HK-2 (cell line): ENCODE data around the gene GPR62.

Experiments
- DNase-seq: peaks from one replicate; pipeline ENCODE4 v3.0.0-alpha.2; 2018; ENCODE audit not compliant: unreplicated experiment

GPR62 gene

DNA sequence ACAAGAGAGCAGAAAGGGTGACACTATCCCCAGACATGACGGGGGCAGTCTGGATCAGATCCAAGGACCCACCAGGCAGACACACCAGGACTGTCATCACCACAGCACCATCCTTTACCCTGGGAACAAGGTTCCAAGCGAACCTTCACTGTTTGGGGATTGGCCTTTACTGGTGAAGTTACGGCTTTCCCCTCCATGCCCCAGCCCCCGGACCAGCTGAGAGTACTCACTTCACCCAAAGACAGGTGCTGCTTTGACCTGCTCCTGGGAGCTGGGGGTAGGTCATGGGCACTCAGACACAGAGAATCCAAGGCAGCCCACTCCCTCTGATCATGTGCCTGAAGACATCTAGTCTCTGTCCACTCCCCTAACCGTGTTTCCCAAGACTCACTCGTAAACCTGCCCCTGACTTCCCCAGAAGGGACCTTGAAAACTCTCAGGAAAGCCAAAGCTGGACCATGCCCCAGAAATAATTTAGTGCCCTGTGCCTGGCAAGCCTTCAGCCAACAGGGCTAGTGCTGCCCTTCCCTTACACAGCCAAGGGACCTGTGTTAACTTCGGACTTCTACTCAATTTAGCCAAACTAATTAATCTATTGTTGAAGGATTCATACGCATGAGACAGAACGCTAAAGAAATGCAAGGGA is 16.3 kb upstream of the GPR62 start:
- DNase-seq, result no peak

DNA sequence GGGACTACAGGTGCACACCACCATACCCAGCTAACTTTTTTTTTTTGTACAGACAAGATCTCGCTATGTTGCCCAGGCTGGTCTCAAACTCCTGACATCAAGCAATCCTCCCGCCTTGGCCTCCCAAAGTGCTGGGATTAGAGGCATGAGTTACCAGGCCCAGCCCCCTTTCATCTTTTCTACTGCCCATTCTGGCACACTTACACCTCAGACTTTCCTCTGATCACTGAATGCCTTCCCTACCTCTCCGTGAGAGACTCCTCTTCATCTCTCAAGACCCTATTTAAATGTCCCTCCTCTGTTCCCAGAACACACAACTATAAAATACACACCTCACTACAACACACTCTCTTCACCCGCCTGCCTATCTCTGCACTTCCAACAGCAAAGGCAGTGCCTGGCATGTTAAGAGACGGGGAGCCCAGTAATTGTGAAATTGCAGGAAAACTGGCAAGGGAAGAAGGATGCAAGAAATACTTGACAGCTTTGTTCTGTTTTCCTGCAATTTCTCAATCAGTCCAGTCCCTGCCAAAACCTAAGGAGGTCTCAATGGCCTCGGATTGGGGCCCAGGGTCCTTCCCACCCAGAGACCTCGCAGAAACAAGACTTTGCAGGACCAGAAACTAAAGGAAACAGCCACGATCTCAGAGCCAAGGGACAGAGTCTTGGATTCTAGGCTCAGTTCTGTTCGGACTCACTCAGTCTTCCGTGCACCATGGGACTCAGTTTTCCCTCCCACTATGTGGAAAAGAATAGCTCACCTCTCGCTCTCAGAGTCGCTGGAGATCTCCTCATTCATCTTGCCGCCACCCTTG is 14.3 kb upstream of the GPR62 start:
- no peak for DNase-seq

DNA sequence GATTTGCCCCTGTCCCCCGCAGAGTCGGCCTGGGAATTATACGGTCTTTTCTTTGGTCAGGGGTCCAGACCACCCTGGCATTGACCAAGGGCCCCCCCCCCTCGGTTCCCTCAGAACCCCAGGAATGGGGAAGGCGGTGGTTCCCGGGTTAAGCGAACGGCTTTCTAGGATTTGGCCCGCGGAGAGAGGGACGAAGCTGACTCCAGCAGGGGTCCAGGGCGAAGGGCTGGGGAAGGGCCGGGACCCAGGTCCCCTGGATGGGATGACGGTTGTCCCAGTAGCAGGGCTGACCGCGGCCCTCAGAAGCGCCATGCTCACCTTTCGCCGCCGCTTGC is 13.8 kb upstream of the GPR62 start:
- no peak for DNase-seq

DNA sequence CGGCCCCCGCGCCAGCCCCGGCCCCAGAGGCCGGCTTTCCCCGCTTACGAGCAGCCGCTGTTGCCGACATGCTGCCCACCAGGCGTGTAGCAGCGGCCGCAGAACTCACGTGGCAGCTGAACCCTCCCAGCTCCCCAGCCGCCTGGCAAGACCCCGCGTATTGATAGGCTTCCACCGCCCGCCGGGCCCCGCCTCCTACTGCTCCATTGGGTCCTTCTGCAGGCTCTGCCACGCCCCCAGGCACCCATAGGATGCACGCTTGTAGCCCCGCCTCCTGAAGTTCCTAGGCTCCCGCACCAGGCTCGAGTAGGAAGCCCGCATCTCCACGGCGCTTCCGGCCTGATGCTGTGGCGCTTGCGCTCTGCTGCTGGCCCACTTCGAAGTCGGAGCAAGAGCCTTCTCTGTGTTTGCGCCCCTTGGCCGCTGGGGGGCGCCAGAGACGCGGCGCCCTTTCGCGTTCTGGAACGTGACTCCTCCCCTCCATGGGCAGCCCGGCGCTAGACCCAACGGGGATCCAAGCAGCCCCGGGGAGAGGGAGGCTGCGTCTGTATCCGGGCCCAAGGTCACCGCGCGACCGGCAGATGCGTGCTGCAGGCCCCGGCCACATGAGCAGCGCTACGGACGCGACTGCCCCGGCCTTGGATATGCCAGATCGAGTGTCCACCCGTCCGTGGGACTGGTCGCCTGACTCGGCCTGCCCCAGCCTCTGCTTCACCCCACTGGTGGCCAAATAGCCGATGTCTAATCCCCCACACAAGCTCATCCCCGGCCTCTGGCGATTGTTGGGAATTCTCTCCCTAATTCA is 13.2 kb upstream of the GPR62 start, which contains the start of the genes PARP3 and RRP9:
Gene PARP3, plus strand, starts transcription at position 566 of the 805 bp plus-strand sequence. CDS start 993 bp downstream, outside the sequence.
Gene RRP9, minus strand, starts transcription at position 107 of the 805 bp plus-strand sequence. Its CDS starts 37 bp downstream, at position 70.
- DNase-seq, result peak; percentile 97

DNA sequence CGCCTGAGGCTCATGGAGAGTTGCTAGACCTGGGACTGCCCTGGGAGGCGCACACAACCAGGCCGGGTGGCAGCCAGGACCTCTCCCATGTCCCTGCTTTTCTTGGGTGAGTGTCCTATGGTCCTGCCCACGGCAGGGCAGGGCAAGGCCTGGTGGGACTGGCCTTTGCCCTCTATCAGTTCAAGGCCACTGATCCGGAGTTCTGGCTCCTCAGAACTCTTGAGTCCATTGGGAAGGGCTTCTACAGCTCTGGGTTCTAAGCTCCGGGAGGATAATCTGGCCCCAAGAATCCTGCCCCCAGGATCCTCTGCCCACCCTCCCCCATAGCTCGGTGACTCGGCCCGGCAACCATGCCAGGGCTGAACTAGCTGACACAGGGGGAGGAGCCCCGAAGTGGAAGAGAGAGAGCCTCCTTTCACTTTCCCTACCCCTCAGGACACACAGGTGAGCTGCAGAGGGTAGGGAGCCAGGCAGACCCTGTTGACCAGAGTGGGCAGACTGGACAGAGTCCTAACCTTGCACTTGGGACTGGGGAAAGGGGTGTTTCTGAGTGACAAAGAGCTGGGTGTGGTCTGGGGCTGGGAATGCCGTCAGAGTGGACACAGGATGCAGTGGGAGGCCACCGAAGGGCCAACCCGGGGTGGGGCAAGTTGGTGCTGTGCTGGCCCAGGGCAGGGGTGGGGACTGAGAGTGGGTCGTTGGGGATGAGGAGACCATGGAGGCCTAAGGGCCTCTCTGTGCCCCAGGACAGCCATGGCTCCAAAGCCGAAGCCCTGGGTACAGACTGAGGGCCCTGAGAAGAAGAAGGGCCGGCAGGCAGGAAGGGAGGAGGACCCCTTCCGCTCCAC is 12.4 kb upstream of the GPR62 start:
- DNase-seq, result peak; percentile 70

DNA sequence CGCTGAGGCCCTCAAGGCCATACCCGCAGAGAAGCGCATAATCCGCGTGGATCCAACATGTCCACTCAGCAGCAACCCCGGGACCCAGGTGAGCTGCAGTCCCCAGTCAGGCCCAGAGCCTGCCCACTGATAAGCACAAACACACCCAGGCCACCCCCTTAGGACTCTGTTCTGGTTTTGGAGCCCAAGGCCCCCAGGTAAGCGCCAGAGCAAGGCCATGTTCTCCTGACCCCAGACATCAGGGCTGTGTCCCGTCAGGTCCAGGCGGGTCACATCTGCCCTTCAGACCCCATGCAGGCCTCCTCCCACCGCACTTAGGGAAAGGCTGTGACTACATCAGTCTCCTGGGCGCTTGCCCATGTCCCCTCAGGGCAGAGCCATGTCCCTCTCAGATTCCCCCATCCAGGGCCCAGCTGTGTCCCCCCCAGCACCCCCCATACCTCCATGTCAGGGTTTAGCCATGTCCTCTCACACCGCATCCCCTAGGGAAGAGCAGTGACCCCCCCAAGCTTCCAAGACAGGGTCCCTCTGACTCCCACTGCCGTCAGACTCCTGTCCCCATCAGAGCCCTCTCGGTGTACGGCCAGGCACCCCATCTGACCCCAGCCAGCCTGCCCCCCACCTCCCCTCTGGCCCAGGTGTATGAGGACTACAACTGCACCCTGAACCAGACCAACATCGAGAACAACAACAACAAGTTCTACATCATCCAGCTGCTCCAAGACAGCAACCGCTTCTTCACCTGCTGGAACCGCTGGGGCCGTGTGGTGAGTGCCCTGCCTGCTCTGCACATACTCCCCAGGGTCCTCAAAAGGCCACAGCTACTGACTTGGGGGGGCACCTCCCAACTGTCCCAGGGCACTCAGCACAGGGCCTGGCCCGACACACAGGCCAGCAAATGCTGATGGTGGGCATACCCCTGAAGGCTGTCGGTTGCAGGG is 11.5 kb upstream of the GPR62 start:
- DNase-seq, result no peak

DNA sequence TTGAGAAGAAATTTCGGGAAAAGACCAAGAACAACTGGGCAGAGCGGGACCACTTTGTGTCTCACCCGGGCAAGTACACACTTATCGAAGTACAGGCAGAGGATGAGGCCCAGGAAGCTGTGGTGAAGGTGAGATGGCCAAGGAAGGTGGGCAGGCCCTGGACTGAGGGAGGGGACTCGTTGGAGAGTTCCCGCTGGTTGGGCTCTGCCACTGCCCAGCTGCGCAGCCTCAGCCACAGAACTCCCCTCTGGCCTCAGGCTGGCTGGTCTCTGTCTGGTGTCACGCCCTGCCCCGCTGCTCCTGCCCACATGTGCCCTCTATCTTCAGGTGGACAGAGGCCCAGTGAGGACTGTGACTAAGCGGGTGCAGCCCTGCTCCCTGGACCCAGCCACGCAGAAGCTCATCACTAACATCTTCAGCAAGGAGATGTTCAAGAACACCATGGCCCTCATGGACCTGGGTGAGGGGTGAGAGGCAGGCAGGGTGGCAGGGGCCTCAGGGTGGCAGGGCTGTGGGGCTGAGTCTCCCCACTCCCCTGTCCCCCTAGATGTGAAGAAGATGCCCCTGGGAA is 10.6 kb upstream of the GPR62 start:
- DNase-seq, result no peak

DNA sequence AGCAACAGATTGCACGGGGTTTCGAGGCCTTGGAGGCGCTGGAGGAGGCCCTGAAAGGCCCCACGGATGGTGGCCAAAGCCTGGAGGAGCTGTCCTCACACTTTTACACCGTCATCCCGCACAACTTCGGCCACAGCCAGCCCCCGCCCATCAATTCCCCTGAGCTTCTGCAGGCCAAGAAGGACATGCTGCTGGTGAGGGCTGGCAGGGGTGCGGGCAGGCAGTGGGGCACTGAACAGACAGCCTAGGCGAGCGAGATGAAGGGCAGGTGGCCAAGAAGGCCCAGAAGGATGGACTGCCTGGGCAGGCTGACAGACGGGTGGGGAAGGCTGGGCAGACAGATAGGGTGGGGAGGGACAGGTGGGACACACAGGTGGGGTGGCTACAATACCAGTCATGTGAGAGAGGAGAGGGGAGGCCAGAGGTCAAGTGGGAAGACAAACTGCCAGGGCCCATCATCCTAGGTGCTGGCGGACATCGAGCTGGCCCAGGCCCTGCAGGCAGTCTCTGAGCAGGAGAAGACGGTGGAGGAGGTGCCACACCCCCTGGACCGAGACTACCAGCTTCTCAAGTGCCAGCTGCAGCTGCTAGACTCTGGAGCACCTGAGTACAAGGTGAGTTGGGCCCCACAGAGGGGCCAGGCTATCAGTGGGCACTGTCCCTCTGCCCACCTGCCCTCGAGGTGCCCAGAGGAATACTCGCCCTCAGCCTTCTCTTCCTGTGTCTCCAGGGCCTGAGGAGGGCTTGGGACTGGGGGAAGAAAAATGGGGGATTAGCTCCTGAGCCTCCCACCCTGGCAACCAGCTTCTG is 9.9 kb upstream of the GPR62 start:
- DNase-seq, result no peak

DNA sequence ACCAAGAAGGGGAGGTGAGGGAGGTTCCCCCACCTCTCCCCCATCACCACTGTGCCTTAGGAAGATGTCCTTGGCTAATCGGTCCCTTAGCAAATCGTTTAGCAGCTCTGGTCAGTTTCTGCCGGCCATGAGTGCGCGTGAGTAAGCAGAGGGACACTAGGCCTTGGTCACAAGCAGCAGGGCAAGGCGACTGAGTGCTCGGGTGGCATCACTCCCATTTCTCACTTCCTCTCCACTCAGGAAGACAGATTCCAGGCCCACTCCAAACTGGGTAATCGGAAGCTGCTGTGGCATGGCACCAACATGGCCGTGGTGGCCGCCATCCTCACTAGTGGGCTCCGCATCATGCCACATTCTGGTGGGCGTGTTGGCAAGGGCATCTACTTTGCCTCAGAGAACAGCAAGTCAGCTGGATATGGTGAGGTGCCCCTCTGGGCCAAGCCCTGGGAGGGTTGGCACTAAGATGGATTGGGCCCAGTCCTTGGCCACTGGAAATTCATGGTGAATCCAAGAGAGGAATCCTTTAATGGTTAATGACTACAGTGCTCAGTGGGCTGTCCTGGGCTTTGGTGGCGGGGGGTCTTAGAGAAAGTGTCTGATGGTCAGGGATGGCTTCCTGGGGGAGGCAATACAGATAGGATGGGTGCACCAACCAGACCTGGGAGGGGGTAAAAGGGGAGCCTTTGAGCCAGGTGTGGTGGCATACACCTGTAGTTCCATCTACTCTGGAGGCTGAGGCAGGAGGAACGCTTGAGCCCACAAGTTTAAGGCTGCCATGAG is 9.1 kb upstream of the GPR62 start:
- no peak for DNase-seq

DNA sequence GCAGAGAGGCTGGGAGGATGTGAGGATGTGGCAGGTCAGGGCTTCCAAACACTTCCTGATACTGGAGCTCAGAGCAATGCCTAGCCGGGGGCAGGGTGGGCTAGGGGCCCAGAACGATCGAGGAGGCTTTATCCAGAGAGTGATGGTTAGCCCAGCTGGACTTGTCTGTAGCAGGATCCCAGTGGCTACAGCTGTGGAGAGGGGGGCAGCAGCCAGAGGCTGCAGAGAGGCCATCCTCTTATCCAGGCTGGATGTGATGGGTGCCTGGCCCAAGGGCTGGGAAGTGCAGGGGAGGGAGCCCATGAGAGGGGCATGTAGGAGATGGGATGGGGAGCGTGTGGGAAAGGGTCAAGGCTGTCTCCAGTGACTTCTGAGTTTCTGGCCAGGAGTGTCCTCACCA is 8.4 kb upstream of the GPR62 start:
- no peak for DNase-seq

DNA sequence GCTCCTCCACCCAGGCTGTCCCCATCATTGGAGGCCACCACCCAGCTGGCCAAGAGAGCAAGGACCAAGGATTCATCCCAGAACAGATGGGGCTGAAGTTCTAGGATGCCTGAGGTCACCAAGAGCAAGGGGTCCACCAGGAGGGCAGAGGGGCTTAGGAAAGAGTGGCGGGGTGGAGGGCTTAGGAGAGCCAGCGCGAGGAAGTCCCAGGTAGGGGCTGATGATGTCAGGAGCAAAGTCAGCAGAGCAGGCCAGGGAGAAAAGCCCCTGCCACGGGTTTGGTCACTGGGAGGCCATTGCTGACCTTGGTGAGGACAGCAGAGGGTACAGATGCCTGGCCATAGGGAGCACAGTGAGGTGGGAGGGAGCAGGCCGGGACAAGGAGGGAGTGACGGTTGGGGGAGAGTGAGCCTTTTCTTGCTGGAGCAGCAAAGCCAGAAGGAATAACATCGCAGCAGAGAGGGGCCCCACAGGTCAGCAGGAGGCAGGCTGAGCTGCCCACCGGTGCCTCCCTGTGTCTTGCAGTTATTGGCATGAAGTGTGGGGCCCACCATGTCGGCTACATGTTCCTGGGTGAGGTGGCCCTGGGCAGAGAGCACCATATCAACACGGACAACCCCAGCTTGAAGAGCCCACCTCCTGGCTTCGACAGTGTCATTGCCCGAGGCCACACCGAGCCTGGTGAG is 7.8 kb upstream of the GPR62 start:
- DNase-seq, result no peak

DNA sequence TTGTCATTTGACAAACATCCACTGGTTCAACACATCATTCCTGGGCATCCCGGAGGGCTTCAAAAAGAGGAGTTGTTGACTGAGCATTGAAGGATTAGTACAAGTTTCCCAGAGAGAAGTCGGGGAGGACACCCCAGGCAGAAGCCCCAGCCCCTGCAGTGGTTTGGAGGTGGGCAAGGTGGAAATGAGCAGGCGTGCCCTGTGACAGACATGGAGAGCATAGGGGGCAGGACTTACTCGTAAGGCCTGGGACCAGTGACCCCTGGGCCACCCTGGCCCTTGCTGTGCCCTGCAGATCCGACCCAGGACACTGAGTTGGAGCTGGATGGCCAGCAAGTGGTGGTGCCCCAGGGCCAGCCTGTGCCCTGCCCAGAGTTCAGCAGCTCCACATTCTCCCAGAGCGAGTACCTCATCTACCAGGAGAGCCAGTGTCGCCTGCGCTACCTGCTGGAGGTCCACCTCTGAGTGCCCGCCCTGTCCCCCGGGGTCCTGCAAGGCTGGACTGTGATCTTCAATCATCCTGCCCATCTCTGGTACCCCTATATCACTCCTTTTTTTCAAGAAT is 7.1 kb upstream of the GPR62 start:
- DNase-seq, result no peak

DNA sequence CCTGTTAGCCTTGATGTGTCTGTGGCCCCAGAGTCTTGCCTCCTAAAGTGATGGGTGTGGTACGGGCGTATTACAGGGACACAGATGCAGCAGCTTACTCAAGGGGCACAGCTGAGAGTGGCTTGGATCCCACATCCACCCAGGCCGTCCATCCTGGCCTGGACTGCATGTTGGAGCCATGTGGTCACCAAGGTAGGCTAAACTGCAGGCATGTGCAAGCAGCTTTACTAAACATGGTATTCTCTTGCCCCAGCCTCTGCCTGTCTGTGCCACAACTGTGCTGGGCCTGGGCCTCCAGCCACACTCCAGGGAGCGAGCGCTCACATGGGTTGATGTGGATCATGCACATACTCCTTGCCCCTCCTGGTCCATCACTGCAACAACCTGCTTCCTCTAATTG is 6.1 kb upstream of the GPR62 start:
- no peak for DNase-seq

DNA sequence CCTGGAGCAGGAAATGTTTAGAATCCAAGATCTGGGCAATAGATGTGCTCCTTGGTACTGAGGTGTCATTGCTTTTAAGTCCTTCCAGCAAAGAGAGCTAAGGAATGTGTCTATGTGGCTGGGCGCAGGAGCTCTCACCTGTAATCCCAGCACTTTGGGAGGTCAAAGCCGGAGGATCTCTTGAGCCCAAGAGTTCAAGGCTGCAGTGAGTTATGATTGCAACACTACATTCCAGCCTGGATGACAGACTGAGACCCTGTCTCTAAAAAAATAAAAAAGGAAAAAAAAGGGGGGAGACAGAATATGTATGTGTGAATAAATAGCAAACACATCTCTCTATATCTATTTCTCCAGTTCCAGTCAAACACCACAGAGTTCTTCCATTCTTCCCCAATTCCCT is 4.3 kb upstream of the GPR62 start:
- no peak for DNase-seq

DNA sequence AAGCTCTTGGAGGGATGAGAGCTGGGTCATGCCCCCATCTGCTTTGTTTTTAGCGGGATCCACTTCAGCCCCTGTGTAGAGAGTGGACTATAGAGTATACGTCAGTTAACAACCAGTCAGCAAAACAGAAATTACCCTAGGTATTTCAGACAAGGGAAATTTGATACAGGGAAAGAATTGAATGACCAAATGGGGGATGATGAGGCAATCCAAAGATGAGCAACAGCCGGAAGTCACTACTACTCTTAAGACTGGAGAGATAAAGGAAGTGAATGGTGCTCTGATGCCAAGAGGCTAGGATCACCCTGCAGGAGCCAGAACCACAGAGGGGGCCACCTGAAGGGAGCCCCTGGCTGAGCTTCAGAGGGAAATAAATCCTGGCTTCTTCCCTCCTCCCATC is 1.7 kb upstream of the GPR62 start:
- DNase-seq, result no peak

DNA sequence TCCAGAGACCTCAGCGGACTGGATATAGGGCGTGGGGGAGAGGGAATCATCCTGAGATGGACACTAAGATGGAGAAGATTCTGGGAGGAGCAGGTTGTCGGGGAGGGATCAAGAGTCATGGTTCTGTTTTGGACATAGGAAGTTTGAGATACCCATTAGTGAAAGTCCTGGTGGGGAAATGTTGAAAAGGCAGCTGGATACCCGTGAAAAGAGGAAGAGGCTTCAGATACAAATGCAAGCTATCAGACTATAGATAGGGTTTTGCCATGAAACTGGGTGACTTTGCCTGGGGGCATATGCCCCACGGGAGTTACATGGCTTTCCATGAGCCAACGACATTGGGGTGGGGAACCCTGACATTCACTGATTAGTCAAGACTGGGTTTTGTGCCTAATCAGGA is 1.1 kb upstream of the GPR62 start:
- DNase-seq, result no peak

DNA sequence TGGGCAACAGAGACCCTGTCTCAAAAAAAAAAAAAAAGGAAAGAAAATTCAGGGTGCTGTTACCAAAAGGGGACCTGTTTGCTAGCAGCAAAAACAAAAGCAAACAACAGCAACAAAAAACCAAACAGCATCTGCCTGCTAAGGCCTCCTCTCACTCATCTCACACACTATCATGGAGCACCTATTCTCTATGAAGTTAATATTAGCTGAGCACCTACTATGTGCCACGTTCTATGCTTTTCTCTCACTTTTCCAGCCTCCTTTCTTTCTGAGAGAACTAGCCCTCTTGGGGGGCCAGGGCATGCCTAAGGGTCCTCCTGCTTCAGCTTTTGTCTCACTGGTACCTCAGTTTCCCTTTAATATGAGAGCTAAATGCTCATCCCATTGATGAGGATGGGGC is 468 bp upstream of the GPR62 start:
- DNase-seq, result no peak
